GM13976 (cell line): ENCODE results near the gene DLK2.
"Not testable (repeated sequence)": the region's sequence is repeated elsewhere in the genome, so short reads cannot be mapped to it uniquely, and the experiment has no call there.

Source experiments
- DNase-seq: peaks from one replicate; pipeline ENCODE4 v3.0.0; 2012; ENCODE audit warnings: low spot score
- CTCF ChIP-seq: IDR thresholded peaks from 2 replicates; pipeline ENCODE4 v1.5.1; 2012; ENCODE audit warnings: borderline replicate concordance, mild to moderate bottlenecking; ENCODE audit not compliant: insufficient read depth; ENCODE audit errors: extremely low read depth, missing control alignments, control extremely low read depth
- in situ Hi-C: fragments of 300-500 bp; cut with MboI; formaldehyde crosslinking; loops from one replicate; pipeline ENCODE4 v1.12.0; 2022; ENCODE audit warnings: low sequenced_read_pairs, mixed read lengths, inconsistent platforms; ENCODE audit not compliant: unreplicated experiment

Gene DLK2

GRCh38 chr6:43421831-43422230 is 33.5 kb downstream of the DLK2 start:
- no peak for TF ChIP-seq CTCF
- in situ Hi-C loops = no loop called here

GRCh38 chr6:43420012-43420709 is 35.2 kb downstream of the DLK2 start:
- no peak for TF ChIP-seq CTCF
- no peak for DNase-seq
- in situ Hi-C loops = no loop called here

More at GRCh38 chr6:43421831-43422230, 33.5 kb downstream of the DLK2 start:
- no peak for DNase-seq

- in situ Hi-C loops = no loop called here
- TF ChIP-seq CTCF = no peak
- no peak for DNase-seq
Measured at GRCh38 chr6:43416935-43417334, 38.4 kb downstream of the DLK2 start.

- DNase-seq, in situ Hi-C loops: not testable (repeated sequence)
Measured at GRCh38 chr6:43415275-43415674, 40.1 kb downstream of the DLK2 start.

GRCh38 chr6:43413002-43413401 is 42.3 kb downstream of the DLK2 start:
- in situ Hi-C loops = no loop called here
- TF ChIP-seq CTCF = no peak
- DNase-seq = no peak

GRCh38 chr6:43412541-43412940 is 42.8 kb downstream of the DLK2 start:
- TF ChIP-seq CTCF = no peak
- in situ Hi-C loops = no loop called here

GRCh38 chr6:43410776-43411175 is 44.6 kb downstream of the DLK2 start:
- DNase-seq, in situ Hi-C loops: not testable (repeated sequence)

More at GRCh38 chr6:43412541-43412940, 42.8 kb downstream of the DLK2 start:
- DNase-seq = no peak

- no peak for DNase-seq
- in situ Hi-C loops = no loop called here
- no peak for TF ChIP-seq CTCF
Measured at GRCh38 chr6:43408259-43408658, 47.1 kb downstream of the DLK2 start.
